GM18517 (cell line): ENCODE data around the gene GLS.

Experiments
- ATAC-seq: cut with Tn5 transposase; IDR thresholded peaks from one replicate; pipeline ENCODE4 v1.9.1; 2021; ENCODE audit warnings: mild to moderate bottlenecking, moderate library complexity; ENCODE audit not compliant: unreplicated experiment

The GLS gene

DNA sequence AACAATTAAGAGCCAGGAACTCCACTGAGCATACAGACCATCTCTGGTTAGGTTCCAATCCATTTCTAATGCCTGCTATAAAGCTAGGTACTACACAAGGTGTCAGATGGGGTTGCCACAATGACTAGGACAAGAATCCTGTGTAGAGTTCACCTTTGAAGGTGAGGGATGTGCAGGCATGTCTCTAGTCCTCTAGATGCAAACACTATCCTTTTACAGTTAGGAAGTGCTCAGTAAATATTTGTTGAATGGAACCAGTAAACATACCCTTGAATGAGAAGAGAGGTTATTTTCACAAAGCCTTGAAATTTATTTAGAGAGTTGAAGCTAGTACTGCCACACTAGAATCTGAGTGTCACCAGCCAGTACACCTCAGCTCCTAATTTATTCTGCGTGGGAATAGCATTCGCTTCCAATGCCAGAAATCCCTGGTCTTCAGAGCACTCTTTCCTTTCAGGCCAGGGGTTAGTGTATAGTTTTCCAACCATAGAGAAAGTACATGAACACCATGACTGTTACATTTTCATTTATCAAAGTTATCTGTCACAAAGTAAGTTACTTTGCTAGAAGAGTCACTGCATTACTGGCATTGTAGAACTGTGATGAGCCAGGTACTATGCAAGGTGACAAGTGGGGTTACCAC is 85.1 kb downstream of the GLS start:
- no peak for ATAC-seq

DNA sequence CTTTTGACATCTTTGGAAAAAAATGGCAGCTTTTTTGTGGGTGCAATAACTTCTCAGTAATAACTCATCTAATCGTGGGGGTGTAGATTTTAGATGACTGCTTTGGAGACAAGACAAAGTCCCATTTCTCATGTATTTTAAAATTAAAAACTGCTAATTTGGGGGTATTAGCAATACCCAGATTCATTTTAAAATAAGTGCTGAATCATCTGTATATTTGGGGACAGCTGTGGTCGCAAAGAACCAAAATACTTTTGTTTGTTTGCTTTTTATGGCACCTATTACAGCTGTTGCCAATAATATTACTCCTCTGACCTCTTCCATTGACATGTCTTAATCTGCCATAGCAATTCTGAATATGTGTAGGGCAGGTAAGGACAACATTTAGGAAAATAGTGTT is 87.9 kb downstream of the GLS start:
- no peak for ATAC-seq

DNA sequence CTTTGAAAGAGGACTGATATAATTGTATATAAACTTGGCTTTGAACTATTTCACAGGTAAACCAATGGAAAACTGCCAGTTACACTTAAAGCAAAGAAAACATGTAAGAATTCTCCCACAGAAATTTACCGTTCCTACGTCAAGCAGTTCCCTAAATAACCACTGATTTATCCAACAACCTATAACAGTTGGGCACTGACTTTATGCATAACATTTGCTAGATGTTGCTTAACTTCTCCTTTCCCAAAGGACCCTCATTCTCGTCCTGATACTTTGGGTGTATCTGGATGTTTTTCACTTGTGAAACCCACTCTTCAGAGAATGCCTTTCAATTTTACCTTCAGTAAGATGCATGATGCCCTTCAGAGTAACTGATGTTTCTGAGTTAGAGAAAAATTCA is 89.5 kb downstream of the GLS start:
- no peak for ATAC-seq

DNA sequence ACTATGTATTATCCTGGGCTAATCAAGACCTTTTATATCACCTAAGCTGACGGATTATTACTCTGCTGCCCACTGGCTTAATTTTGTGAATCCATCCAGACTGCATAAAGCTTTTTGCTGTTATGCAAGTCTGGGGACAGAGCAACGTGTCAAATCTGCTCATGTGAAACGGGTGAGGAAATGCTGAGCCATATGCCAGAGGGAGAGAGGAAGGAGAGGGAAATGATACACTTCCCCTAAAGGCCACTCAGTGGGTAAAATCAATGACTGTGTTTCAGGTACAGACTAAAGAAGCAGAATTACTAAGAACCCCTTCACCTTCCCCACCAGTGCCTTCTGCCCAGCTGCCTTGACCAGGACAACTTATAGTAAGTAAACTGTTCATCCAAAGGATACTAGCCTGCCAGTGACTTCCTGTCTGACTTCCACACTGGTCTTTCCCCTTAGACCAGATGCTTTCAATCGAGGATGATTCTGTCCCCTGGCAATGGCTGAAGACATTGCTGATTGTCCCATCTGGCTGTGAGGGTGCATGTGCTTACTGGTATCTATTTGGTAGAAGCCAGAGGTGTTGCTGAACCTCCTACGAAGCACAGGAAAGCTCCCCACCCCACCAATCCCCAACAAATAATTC is 90.4 kb downstream of the GLS start:
- ATAC-seq = no peak

DNA sequence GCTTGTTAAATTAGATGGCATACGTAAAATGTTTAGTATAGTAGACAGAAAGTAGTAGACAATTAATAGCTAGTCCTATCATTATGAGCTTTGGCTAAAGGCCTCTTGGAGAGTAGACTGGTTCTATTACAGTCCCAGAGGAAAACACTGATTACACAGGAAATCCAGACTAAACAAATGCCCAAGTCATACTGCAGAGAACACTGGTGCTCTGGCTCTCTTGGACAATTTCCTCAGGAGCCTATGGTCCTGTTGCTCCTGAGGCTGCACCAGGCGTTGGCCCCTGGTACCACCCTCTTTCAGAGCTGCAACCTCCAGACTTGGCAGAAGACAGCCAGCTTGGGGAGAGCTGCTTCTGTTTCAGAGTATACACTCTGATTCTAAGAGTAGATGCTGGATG is 91.6 kb downstream of the GLS start:
- no peak for ATAC-seq

DNA sequence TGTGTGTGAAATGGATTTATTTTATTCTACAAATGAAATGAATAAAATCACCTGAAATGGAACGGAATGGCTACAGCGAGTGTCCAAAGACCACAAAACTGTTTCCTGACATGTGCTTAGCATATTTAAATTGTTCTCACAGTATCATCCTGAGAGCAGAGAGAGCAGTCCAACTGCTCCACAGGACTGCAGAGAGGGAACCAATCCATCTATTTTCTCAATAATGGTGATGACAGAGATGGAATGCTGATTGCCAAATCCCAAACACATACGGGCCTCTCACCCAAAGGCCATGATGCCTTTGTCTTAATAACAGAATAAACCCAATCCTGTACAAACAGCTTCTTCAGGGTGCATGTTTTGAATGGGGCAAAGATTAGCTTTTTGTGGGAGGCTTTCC is 92.2 kb downstream of the GLS start:
- ATAC-seq = no peak

DNA sequence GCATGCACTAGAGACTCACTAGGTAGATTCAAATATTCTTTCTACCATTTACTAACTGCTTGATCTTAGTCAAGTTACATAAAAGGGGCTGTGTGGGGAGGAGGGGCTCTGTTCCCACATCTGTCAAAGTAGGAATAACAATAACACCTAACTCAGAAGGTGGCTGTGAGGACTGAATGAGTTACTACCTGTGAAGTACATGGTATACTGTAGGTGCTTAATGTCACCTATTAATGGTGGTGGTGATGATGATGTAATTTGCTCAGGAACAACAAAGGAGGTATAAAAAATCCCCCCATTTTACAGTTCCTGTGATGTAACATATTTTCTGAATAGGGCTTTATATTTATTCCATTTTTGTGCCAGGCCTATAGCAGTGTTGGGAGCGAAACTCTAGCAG is 92.6 kb downstream of the GLS start:
- no peak for ATAC-seq

DNA sequence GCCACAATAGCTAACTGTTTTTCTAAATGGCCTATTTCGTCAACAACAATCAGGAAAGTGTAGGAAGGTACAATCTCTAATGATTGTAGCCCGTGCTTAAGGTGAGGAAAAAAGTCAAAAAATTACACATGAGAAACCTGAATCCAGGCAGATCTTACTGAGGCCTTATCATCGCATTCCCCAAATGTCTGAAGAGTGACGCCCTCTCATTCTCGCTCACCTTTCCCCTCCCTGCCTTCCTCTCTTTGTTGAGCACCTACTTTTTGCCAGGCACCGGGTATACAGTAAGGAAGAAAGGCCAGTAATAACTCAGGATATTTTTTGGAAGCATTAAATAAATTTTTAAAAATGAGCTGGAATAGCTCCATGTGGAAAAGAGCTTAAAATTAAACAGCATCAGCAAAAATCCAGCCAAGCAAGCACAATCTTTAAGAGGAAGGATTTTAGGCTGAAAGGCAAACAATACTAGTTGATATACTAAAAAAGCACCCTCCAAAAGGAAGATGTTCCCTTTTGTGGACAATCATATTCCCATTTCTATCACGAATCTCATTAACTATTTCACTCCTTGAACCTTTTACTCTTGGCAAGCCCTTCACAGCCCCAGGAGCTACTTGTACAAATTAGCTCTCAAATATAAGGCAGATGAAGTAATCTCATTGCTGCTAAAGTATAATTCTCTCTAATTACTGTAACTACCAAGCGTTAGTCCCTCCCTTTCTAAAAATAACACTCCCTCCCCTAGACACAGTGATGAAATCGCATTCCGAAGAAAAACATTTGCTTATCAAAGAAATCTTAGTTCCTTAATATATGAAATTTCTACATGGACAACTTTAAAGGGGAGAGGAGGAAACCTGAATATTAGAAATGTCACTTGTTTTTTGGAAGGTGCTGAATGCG is 93.4 kb downstream of the GLS start:
- no peak for ATAC-seq

DNA sequence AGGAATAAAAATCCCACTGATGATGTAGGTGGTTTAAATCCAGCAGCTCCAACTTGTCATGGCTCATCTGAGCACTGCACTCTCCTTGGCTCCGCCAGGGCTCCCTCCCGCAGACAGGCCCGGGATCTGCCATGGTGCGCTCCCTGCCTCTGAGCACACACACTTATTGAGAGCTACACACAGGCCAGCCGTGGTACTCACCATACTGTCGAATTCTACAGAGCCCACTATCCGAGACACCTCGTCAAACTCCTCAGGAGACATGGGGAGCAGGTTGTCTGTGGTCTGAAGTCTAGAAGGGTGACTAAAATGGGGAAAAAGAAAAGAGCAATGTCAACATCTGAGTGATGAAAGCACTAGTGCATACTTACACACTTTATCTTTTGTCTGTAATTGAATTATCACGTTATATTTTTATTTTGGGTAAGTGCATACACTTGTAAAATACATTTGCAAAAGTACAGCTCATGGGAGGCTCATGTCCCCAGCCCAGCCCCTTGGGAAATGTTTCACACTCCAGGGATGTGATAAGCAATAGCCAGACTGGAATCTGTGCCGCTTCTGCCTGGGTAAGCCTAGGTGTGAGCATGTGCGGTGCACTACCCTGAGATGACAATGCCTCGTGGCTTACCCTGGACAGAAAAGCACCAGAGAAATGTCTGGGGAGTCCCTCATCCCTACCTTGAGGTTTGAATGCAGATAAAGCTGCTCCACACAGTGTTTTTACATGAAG is 94.2 kb downstream of the GLS start:
- ATAC-seq = no peak

DNA sequence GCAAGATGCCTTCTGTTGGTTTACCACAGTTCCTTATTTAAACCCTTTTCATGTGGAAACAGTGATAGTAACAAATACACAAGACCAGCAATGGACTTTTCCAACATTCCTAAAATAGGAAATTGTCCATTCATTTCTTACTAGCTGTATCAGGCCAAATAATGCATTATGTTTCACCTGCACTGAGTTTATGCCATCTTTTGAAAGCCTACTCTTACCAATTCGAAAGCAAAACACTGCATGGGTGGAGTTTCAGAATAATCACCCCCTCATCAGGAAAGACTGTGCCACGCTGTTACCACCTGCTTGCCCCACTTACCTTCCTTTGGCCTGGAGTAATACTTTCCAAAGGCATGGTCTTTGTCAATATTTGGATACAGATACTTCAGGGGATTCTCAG is 95.9 kb downstream of the GLS start:
- ATAC-seq = no peak

DNA sequence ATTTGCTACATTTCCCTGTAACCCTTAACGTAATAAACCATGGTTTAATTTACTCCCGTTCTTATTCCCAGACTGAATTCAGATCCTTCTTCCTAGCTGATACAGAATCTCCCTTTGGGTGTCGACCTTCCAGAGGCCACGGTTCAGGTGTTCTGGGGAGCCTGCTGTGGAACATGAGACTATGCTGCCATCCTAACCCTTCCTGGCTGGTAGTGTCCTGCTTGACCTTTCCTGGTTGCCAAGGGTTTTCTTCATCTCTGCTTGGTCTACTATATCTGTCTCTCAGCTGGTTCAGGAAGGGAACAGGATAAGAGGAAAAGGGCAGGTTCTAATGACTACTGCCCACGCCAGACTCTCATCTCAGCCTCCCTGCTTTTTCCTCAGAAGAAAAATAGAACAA is 96.9 kb downstream of the GLS start:
- no peak for ATAC-seq

DNA sequence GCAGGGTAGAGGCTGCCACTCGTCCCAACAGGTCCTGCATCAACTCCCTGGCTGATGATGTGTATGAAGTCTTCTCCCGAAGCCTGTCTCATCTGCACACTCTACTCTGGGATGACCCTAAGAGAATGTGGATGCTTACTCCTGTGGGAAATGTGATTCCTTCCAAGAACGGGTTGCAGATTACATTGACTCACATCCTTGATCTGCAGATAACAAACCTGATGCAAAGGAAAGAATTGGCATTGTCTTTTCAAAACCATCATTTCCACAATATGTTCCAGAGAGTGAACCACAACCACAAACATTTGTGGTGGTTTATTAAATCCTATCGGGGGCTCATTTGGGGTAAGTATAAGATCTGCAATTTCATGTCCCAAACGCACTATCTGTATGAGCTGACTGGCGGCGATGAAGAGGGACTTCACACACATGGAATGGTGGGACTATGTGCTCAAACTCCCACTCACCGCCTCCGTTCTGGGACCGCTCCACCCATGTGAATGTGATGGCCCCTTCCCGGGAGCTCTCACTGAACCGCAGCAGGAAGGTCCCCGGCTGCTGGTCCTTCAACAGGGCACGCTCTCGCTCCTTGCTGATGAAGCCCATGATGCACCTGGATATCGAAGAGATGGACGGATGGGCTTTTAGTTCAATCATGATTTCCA is 97.9 kb downstream of the GLS start:
- ATAC-seq = no peak

DNA sequence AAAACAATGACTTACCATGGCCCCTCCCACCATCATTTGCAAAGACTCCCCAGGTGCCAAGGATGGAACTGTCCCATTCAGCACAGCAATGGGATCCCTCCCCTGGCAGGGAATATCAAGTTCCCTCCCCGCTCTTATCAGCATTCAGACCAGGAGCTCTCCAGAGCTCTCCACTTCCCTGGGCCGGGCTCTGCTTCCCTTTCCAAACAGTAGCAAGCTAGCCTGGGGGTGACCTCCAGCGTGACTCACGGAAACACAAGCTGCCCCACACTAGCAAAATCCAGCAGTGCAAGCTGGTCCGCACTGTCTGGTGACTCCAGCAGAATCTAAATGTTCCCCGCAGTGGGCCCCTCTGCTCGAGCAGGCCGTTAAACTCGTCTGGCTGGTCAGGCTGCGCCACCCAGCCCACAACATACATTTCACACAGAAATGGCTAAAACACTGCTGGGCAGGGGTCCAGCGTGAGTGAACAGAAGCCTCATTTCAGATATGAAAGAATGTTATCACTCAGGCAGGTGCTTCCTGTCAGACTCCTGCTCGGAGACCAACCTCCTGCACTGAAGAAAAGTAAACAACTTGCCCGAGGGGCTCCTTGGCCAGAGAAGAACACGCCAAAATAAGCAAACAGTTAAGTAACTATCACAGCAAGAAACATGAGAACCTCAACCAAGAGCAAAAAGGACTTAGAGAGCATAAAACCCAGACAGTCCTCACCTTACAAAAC is 99.4 kb downstream of the GLS start:
- no peak for ATAC-seq

DNA sequence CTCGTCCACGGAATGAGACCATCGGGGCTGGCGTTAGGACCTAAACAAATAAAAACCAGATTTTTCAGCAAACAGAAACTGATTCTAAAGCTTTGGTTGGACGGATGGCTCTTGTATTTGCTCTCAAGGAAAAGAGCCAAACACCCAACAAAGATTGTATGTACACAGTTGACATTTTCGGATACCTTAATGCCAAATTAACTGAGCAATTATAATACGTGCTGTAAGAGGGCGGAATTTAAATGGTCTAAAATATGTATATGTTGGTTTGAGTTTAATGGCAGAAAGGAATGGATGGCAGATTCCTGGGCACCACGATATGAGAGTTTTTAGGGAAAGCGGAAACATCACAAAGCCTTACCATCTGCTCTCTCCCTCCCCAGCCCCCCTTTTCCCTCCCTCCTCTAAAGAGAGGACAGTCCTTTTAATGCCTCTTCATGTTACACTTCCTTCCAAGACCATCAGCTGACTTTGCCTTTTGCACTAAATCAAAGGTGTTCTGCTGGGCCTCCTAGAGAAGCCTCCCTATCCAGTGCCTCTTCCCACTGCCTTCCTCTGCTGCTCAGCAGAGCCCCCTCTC is 100.1 kb downstream of the GLS start:
- ATAC-seq = no peak

DNA sequence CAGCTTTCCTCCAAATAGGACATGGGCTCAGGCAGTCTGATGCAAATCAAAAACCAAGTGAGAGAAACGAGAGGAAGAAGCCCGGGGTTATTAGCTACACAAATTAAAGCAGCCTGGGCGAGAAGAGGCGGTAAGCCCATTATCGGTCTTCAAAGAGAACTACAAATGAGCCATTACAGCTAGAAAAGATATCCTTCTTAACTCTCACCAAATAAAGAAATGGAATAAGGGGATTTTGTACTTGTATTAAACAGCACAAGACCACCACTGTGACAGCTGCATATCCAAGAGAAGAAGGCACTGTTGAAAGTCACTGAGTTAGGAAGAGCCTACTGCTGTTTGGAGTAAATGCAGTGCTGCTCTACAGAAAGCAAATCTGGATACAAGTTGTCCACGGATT is 100.7 kb downstream of the GLS start:
- ATAC-seq = no peak

DNA sequence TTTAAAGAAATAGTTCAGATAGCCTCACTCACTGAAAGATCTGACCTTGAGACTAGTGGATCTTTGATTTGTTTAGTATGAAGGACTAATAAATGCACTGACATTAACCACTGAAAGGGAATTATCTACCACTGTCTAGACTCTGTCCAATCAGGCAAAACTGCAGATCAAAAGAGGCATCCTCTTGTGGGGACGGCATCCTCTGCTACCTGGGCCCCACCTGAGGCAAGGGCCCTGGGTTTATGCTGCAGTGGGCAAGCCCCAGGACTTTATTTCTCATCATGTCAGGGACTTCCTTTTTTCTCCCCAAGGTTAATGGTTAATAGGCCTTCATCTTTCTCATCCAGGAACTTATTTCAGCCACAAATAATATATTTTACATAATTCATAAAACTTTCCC is 101.1 kb downstream of the GLS start:
- no peak for ATAC-seq

DNA sequence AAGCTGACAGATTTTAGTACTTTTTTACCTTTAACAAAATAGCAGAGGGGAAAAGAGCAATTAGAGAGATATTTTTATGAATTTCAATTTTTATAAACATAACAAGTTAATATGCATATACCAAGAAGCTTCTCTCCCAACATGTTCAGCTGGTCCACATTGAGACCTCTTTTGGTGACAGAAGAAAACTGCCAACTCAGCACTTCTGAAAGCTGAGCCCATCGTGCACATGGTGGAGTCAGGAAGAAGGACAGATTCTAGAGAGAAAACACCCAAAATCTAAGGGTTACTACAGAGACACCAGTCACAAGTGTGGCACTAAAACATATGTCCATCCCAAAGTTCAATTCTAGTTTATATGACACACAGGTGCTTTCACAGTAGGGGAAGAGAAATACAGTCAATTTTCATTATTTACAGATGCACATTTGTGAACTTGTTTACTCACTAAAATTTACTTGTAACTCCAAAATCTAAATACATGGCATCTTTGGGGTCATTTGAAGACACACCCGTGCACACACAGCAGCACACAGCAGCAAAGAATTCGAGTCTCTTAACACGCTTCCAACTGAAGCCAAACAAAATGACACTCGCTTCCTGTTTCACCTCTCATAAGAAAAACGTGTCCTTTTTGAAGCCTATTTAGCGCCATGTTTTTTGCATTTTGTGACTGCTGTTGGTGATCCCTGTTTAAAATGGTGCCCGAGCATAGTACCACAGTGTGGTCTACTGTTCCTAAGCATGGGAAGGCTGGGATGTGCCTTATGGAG is 101.8 kb downstream of the GLS start:
- no peak for ATAC-seq

DNA sequence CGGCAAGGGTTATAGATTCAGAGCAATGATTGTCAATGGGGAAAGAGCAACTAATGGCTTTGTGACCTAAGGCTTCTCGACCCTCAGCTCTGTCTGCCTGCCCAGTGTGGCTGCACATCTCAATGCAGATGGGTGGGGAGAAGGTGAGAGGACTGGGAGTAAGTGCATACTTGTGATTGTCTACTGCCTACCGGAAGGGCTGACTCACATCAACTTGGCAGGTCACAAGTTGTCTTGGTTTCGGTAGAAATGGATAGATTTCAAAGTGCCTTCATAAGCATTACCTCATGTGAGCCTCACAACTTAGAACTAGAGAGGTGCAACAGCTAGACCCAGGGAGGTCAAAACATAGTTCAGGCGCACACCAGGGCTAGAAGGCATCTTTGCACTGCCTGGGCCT is 104.0 kb downstream of the GLS start:
- no peak for ATAC-seq
